NCI-H69 (cell line): ENCODE results near the gene FMN2.

ENCODE experiments used
- DNase-seq: peaks from one replicate; lab custom pipeline; 2025; lab: John Stamatoyannopoulos, UW

The FMN2 gene

DNA sequence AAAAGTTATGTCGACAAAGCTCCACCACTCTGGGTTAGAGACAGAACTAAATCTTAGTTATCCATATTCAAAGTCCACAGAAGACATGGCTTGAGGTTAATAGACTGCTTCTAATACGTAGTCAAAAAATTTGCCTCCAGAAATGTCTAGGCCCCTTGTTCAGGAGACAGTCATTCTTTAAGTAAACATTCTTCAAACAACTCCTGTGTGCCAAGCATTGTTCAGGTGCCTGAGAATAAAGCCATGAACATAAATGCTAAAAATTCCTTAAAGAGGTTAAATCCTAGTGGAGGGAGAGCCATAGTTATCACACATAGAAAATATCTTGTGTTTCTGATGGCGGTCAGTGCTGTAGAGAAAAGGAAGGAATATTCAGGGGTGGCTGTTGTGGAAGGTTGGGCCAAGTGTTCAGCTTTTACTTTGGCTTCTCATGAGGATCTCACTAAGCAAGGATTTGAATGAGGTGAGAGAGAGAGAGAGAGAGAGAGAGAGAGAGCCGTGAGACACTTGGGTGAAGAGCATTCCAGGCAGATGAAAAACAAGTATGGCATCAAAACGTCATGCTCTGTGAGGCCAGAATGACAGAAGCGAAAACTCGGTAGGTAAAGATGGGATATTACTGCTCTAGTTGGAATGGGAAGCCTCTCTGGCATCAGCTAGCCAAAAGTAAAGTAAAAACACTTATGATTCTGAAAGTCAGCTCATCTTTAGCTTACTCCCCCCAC is 333.2 kb downstream of the FMN2 start:
- DNase-seq = no peak

GRCh38 chr1:240426051-240426450 is 334.4 kb downstream of the FMN2 start:
- DNase-seq = no peak

GRCh38 chr1:240435996-240436566 is 344.4 kb downstream of the FMN2 start:
- DNase-seq = no peak

DNA sequence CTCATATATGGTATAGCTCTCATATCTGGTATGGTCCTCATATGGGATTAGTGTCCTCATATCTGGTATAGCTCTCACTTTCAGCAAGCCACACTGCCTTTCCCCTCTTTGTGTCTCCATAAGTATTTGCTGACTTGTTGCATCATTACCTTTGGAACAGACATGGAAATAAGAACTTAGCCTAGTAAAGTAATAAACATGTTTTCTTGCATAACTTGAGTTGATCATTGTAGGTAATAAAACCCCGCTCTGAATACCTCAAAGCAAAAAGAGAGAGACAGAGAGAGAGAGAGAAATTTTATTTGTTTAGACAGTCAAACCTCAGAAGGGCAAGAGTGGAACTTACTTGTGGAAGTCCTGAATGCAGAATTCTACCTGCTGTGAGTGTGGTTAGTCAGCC is 350.0 kb downstream of the FMN2 start:
- DNase-seq = no peak

GRCh38 chr1:240445369-240445768 is 353.7 kb downstream of the FMN2 start:
- DNase-seq = no peak

- DNase-seq = peak; percentile 41
Measured at GRCh38 chr1:240455228-240455821, 363.6 kb downstream of the FMN2 start.

- no peak for DNase-seq
Measured at GRCh38 chr1:240457203-240457602, 365.5 kb downstream of the FMN2 start.

GRCh38 chr1:240462277-240462676 is 370.6 kb downstream of the FMN2 start:
- no peak for DNase-seq

- peak; percentile 43 for DNase-seq
Measured at GRCh38 chr1:240462766-240463395, 371.2 kb downstream of the FMN2 start.

DNA sequence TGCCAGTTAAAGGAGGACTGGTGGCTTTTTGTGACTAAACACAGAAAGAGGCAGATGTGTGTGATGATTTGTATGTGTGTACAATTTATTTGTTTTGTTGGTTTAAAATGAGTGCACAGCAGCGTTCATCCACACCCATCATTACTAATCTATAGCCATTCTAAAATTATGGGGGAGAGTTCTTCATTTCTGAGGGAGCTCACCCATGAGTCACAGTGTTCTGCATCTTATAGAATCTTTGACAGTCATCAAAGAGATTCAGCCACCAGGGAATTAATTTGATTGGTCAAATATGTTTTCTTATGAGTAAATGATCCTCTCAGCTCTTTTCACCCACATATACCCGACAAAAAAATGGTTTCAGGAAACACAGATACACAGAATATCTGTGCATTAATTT is 372.4 kb downstream of the FMN2 start:
- peak; percentile 27 for DNase-seq

DNA sequence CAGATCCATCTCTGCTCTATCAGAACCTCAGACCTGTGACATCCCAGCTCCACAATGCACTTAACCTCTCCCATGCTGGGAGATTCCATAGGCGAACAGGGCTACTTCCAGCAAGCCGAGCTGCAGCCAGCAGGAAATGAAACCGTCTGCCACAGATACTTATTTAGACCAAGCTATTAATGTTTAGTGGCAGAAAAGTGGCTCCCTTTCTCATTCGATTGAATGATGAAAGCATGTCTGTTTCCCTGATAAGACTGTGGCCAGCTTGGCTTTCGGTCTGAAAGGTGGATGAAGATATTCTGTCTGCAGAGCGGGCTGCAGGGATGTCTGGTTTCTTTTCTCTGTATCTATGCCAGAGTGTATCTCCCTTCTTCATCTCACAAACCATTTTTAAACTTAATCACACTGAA is 373.9 kb downstream of the FMN2 start:
- DNase-seq = no peak

- DNase-seq = no peak
Measured at GRCh38 chr1:240466509-240466908, 374.8 kb downstream of the FMN2 start.

GRCh38 chr1:240467895-240468294 is 376.2 kb downstream of the FMN2 start:
- no peak for DNase-seq

GRCh38 chr1:240468656-240469055 is 377.0 kb downstream of the FMN2 start:
- no peak for DNase-seq

DNA sequence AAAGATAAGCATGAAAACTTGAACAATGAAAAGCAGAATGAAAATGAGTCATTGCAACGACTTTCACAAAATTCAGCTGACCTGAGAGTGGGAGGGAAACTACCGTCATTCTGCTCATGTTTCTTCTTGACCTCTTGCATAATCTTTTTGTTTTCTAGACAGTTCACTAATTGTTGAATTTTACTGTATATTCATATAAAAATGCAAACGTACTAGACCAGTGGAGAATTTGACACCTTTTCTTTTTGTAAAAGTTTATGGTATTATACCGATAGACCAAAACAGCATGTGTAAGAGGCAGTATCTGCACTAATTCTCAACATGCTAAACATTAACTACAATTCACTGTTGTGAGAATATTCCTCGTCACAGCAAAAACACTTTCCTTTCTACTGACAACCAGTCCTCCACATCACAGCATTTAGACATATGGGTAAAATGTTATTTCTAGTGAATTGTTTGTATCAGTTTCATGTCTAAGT is 382.5 kb downstream of the FMN2 start:
- no peak for DNase-seq

DNA sequence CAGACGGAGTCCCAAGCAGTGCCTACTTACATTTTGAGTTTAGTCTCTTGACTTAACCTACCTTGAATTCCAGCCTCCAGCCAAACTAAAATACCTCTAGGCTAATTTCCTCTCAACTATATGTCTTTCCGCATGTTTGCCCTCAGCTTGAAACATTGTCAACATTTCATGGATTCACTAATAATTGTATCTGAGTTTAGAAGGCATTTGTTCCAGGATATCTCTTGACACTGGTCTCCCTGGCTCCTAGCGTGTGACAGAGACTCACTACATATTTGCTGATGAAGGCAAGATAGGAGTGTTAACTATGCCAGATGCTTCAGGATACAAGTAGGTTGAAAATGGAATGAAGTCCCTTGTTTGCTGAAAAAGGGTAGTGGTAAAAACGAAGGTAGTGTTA is 384.1 kb downstream of the FMN2 start:
- no peak for DNase-seq

DNA sequence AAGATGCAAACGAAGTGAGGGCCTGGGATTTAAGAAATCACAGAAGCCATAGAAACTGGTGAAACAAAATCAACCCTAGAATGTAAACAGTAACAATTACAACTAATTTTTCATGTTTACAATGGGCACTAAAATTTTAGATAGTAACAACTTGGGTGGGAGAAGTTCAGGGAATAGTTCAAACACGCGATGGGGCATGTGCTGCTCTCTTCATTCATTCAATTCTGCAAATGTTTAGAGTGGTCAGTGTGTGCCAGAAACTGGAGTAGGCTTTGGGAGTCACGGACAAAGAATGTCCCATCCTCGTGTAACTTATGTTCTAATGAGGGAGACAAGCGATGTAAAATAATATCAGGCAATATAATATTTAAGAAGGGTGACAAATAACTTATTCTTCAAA is 386.9 kb downstream of the FMN2 start:
- no peak for DNase-seq

DNA sequence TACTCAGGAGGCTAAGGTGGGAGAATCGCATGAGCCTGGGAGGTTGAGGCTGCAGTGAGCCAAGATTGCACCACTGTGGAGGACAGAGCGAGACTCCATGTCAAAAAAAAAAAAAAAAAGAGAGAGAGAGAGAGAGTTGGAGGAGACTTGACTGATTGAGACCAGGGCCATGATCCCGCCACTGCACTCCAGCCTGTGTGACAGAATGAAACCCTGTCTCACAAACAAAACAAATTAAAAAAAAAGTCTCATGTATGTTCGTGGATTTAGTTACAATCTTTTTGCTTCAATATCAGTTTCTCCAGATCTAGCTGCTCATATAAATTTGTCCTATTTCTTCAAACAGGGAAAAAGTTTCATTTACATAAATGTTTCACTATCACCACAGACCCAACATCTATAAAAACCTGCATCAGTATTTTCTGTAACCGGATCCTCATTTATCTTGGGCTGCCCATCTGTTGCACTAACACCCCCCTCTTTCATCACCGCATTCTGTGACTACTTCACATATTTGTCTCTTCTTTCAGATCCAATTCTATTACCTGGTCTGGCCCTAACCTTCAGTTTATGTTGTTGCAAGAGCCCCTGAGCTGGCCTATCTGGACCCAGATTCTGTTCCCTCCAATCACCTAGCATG is 393.2 kb downstream of the FMN2 start:
- peak; percentile 36 for DNase-seq

GRCh38 chr1:240486611-240487010 is 394.9 kb downstream of the FMN2 start:
- no peak for DNase-seq

DNA sequence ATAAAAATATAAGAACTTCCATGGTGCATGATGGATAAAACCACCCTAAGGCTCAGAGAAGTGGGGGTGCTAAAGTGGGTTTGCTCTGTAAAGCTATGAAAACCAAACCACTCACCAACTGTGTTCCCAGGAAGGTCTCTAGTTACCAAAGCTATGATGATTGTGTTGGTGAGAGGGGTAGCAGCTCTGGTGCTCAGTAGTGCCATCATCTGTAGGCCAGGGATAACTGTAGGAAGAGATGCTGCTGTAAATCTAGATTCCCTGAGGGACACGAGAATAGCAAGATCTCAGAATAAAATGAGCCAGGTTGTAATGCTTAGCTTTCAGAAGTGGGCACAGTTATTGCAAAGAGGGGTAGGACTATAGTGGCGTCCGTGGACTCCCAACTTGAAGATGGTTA is 395.8 kb downstream of the FMN2 start:
- peak; percentile 14 for DNase-seq

GRCh38 chr1:240491156-240491555 is 399.5 kb downstream of the FMN2 start:
- peak; percentile 62 for DNase-seq

DNA sequence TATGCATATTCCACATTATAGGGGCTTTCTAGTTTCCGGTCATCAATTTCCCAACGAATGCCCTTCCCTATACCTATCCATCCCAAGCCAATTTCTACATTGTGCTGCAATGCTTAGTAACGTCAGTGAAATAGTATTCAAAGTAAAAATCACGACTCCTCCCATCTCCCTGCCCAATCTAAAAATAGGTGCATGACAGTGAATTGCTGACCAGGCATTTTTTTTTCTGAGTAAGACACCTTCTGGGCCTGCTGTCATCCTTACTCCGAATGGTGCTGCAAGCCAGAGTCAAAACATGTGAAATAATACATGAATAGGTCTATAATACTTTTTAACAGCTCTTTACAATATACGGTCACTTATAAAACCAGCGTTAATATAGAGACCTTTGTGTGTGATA is 400.1 kb downstream of the FMN2 start:
- no peak for DNase-seq
